OCI-LY3 (cell line): ENCODE measurements around the gene HAGHL.

ENCODE experiments used
- CTCF ChIP-seq: fragments of 200-600, 300-600 bp; sonication (generic); IDR thresholded peaks from 2 replicates; pipeline ENCODE4 v1.5.1; 2014; ENCODE audit warnings: antibody characterized with exemption, low read length, low read depth
- EZH2phosphoT487 ChIP-seq: fragments of 200-600 bp; shearing (Covaris generic); IDR thresholded peaks from 2 replicates; pipeline ENCODE4 v1.6.1; 2018; ENCODE audit warnings: antibody characterized with exemption, mixed run types, low read depth

GRCh38 chr16:681746-682427, 45.0 kb upstream of the HAGHL start:
- no peak for TF ChIP-seq CTCF
- no peak for TF ChIP-seq EZH2phosphoT487
